Fibroblast of lung (primary cell): Measurements from ENCODE around the gene WSCD1. TPM values are rescaled to one million over a fixed set of nuclear protein-coding genes. Genes with fewer than 3 reads are reported as not detected.

Experiments
- DNase-seq, 2 donors: peaks; one replicate each; pipeline versions ENCODE4 v3.0.0 to v3.0.0-alpha.2; 2010; ENCODE audit warnings: low read depth in 2 of 2
- H2AFZ ChIP-seq: 2 replicates; pipeline ENCODE4 v1.5.1; 2012; ENCODE audit warnings: low read length, control low read depth, inconsistent platforms
- H3K27ac ChIP-seq: 2 replicates; pipeline ENCODE4 v1.5.1; 2011; ENCODE audit warnings: low read length, control low read depth; ENCODE audit not compliant: insufficient read depth
- H3K27me3 ChIP-seq: 2 replicates; pipeline ENCODE4 v1.5.1; 2011; ENCODE audit warnings: mild to moderate bottlenecking, low read length; ENCODE audit not compliant: control insufficient read depth, insufficient read depth
- H3K36me3 ChIP-seq: 2 replicates; pipeline ENCODE4 v1.5.1; 2011; ENCODE audit warnings: low read length; ENCODE audit not compliant: control insufficient read depth, insufficient read depth
- H3K4me1 ChIP-seq: 2 replicates; pipeline ENCODE4 v1.5.1; 2011; ENCODE audit warnings: low read length; ENCODE audit not compliant: control insufficient read depth, insufficient read depth; ENCODE audit errors: extremely low read depth
- H3K4me2 ChIP-seq: 2 replicates; pipeline ENCODE4 v1.5.1; 2011; ENCODE audit warnings: low read length, control low read depth; ENCODE audit not compliant: insufficient read depth; ENCODE audit errors: extremely low read depth
- H3K4me3 ChIP-seq, 4 experiments: fragments of 200-600 bp in 1 of 4; sonication (generic) in 1 of 4; replicated peaks in 1 of 4; 2 replicates each; pipeline ENCODE4 v1.5.1; 2011 to 2016; ENCODE audit warnings: low read length in 4 of 4, low read depth in 3 of 4, mild to moderate bottlenecking in 3 of 4, control low read depth in 2 of 4, inconsistent platforms in 1 of 4, mixed read lengths in 1 of 4; ENCODE audit not compliant: insufficient read depth in 1 of 4; ENCODE audit errors: control extremely low read depth in 1 of 4
- H3K79me2 ChIP-seq: 2 replicates; pipeline ENCODE4 v1.5.1; 2012; ENCODE audit warnings: mild to moderate bottlenecking, low read length, inconsistent platforms; ENCODE audit not compliant: control insufficient read depth, insufficient read depth
- H3K9ac ChIP-seq: 2 replicates; pipeline ENCODE4 v1.5.1; 2011; ENCODE audit warnings: mild to moderate bottlenecking, low read length, control low read depth; ENCODE audit not compliant: insufficient read depth
- H3K9me3 ChIP-seq: 2 replicates; pipeline ENCODE4 v1.5.1; 2012; ENCODE audit warnings: low read depth, low read length; ENCODE audit not compliant: control insufficient read depth, insufficient read depth
- H4K20me1 ChIP-seq: 2 replicates; pipeline ENCODE4 v1.5.1; 2011; ENCODE audit warnings: low read length; ENCODE audit not compliant: control insufficient read depth, insufficient read depth; ENCODE audit errors: extremely low read depth
- CTCF ChIP-seq, 2 donors: IDR thresholded peaks in 1 of 2; conservative IDR thresholded peaks in 1 of 2; 1 replicate in 1 of 2; 2 replicates in 1 of 2; pipeline ENCODE4 v1.5.1; 2011 to 2012; ENCODE audit warnings: low read length in 2 of 2, control low read depth in 1 of 2, inconsistent platforms in 1 of 2, low read depth in 1 of 2, mild to moderate bottlenecking in 1 of 2
- EZH2 ChIP-seq: IDR thresholded peaks from 2 replicates; pipeline ENCODE4 v1.5.1; 2012; ENCODE audit warnings: low read length, control low read depth, mild to moderate bottlenecking; ENCODE audit errors: missing control alignments
- polyA plus RNA-seq, 2 donors: library from polyadenylated mRNA; depleted of rRNA in 1 of 2; stranded (reverse) in 1 of 2; unstranded in 1 of 2; fragments of >200 nt; gene quantifications; 2 replicates each; pipeline ENCODE4 v1.2.1, GENCODE V29; 2011 to 2012; ENCODE audit warnings: missing spikeins in 1 of 2
- total RNA-seq: library from RNA; depleted of rRNA; stranded (reverse); fragments of >200 nt; gene quantifications from 2 replicates; pipeline ENCODE4 v1.2.1, GENCODE V29; 2014

The WSCD1 gene
- total and polyA plus RNA-seq, 2 donors (not counting 1 experiment from before 2014, with no cell fraction given), result 0.56 to 0.83 TPM

DNA sequence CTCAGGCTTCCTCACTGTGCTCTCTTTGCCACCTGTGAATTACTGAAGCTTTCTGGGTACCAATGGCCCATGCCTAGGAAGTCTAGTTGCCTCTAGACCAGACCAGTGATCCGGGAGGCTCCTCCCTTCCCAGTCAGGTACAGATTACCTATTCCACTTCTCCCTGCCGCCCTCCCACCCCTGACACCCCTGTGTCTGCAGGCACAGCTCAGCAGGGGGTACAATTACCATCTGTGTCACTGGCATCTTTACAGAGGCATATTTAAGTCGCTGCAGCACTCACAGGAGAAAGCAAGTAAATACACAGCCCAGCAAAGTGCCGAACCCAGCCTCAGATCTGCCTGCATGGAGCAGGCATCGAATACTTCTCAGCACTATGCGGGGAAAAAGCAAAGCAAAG is 5.3 kb upstream of the WSCD1 start:
- H3K9me3 ChIP-seq, result no peaks in the 10 kb centered on the region
- TF ChIP-seq EZH2 (no peak), CTCF (conservative IDR thresholded peaks at IDR 0.05 in 1 of 2, IDR thresholded peaks at IDR 0.05 in 1 of 2; ENCODE audit: low read depth in 1 of 2, low read length in 2 of 2) (no peak)
- no peak overlapping the region for H3K9ac ChIP-seq
- H3K27me3 ChIP-seq, result peaks cover 7% of the 10 kb centered on the region
- no peak overlapping the region for H3K4me3 ChIP-seq
- no peaks in the 10 kb centered on the region for H3K79me2 ChIP-seq
- no peaks in the 10 kb centered on the region for H3K36me3 ChIP-seq
- H3K27ac ChIP-seq, result no peak overlapping the region
- no peak overlapping the region for H2AFZ ChIP-seq
- no peaks in the 10 kb centered on the region for H3K4me1 ChIP-seq
- DNase-seq, result no peak
- H4K20me1 ChIP-seq, result no peaks in the 10 kb centered on the region
- H3K4me2 ChIP-seq, result no peak overlapping the region

DNA sequence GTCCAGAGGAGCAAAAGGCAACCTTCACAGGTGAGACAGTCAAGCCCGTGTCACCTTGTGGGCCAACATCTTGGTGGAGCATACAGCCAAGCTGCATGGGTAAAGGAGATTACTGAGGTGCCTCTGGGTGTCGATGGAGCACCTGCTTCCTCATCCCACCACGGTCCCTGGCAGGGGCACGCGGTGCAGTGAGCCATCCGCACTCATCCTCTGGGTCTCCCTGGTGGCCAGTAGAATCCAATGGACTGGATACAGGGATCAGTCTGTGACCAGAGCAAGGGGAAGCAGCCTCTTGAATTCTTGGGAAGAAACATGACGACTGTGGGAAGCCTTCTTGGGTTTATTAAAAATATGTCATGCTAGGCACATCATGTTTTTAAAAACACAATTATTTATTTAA is 4.8 kb upstream of the WSCD1 start:
- H3K9ac ChIP-seq, result no peak overlapping the region
- H3K4me3 ChIP-seq, result no peak overlapping the region
- no peak for DNase-seq
- no peaks in the 10 kb centered on the region for H4K20me1 ChIP-seq
- no peaks in the 10 kb centered on the region for H3K36me3 ChIP-seq
- H3K79me2 ChIP-seq, result no peaks in the 10 kb centered on the region
- H3K27ac ChIP-seq, result no peak overlapping the region
- no peak overlapping the region for H3K4me2 ChIP-seq
- TF ChIP-seq CTCF (conservative IDR thresholded peaks at IDR 0.05 in 1 of 2, IDR thresholded peaks at IDR 0.05 in 1 of 2; ENCODE audit: low read depth in 1 of 2, low read length in 2 of 2) (no peak), EZH2 (no peak)
- no peaks in the 10 kb centered on the region for H3K9me3 ChIP-seq
- peaks cover 8% of the 10 kb centered on the region for H3K27me3 ChIP-seq
- no peaks in the 10 kb centered on the region for H3K4me1 ChIP-seq
- H2AFZ ChIP-seq, result no peak overlapping the region

GRCh38 chr17:6066183-6066948 is 3.8 kb upstream of the WSCD1 start:
- H4K20me1 ChIP-seq, result no peaks in the 10 kb centered on the region
- H3K9me3 ChIP-seq, result no peaks in the 10 kb centered on the region
- H3K27me3 ChIP-seq, result peaks cover 14% of the 10 kb centered on the region
- no peak overlapping the region for H3K4me3 ChIP-seq
- no peak for TF ChIP-seq CTCF (conservative IDR thresholded peaks at IDR 0.05 in 1 of 2, IDR thresholded peaks at IDR 0.05 in 1 of 2; ENCODE audit: low read depth in 1 of 2, low read length in 2 of 2)
- TF ChIP-seq EZH2, result no peak
- H3K79me2 ChIP-seq, result no peaks in the 10 kb centered on the region
- peak in 1 of 2 donors; percentile 40 for DNase-seq
- H3K4me1 ChIP-seq, result no peaks in the 10 kb centered on the region
- H3K9ac ChIP-seq, result no peak overlapping the region
- no peak overlapping the region for H3K27ac ChIP-seq
- no peak overlapping the region for H2AFZ ChIP-seq
- H3K4me2 ChIP-seq, result no peak overlapping the region
- H3K36me3 ChIP-seq, result no peaks in the 10 kb centered on the region
